ENCODE results near the gene TRPM8.

TRPM8 gene

GRCh38 chr2:234050455-234051135 is 133.4 kb downstream of the TRPM8 start, which contains the start of gene SPP2:
Gene SPP2 (plus strand): TSS chr2:234050702. CDS start chr2:234050787, 85 bp downstream.
- TF ChIP-seq EZH2 (IDR thresholded peaks at IDR 0.05; ENCODE audit: borderline replicate concordance, low read length): no peak
- TF ChIP-seq CTCF (IDR thresholded peaks at IDR 0.05; ENCODE audit: low read length): no peak
- Histone ChIP-seq H3K36me3 (ENCODE audit: insufficient read depth, low read length) (no peaks in the 10 kb centered on the region), H3K4me2 (ENCODE audit: low read length) (no peak within 1 kb of the TSS), H3K79me2 (ENCODE audit: insufficient read depth, low read length) (no peaks in the 10 kb centered on the region), H3F3A (ENCODE audit: insufficient read depth, low read length) (no peaks in the 10 kb centered on the region), H3K27ac (ENCODE audit: low read depth, low read length, poor library complexity, severe bottlenecking) (no peak within 1 kb of the TSS), H3K9me3 (ENCODE audit: low read length) (no peaks in the 10 kb centered on the region), H3K4me3 (ENCODE audit: low read depth, low read length, poor library complexity, severe bottlenecking) (no peak within 1 kb of the TSS), H3K9me2 (ENCODE audit: low read depth, low read length) (no peaks in the 10 kb centered on the region), H3K9ac (ENCODE audit: low read length) (no peak within 1 kb of the TSS), H4K20me1 (ENCODE audit: insufficient read depth, low read length) (no peaks in the 10 kb centered on the region), H3K4me1 (ENCODE audit: insufficient read depth, low read length, severe bottlenecking) (no peaks in the 10 kb centered on the region), H2AFZ (ENCODE audit: low read length) (no peak within 1 kb of the TSS), H3K27me3 (ENCODE audit: insufficient read depth, low read length) (no peaks in the 10 kb centered on the region)

GRCh38 chr2:234051374-234052070 is 134.3 kb downstream of the TRPM8 start:
- no peak overlapping the region for H3K4me2 ChIP-seq (ENCODE audit: low read length)
- no peaks in the 10 kb centered on the region for H3K9me2 ChIP-seq (ENCODE audit: low read depth, low read length)
- no peaks in the 10 kb centered on the region for H3K36me3 ChIP-seq (ENCODE audit: insufficient read depth, low read length)
- H3K27ac ChIP-seq (ENCODE audit: low read depth, low read length, poor library complexity, severe bottlenecking): no peak overlapping the region
- no peak overlapping the region for H3K4me3 ChIP-seq (ENCODE audit: low read depth, low read length, poor library complexity, severe bottlenecking)
- TF ChIP-seq CTCF (IDR thresholded peaks at IDR 0.05; ENCODE audit: low read length): no peak
- no peak for TF ChIP-seq EZH2 (IDR thresholded peaks at IDR 0.05; ENCODE audit: borderline replicate concordance, low read length)
- no peaks in the 10 kb centered on the region for H3K4me1 ChIP-seq (ENCODE audit: insufficient read depth, low read length, severe bottlenecking)
- H4K20me1 ChIP-seq (ENCODE audit: insufficient read depth, low read length): no peaks in the 10 kb centered on the region
- H3K9me3 ChIP-seq (ENCODE audit: low read length): no peaks in the 10 kb centered on the region
- H3K79me2 ChIP-seq (ENCODE audit: insufficient read depth, low read length): no peaks in the 10 kb centered on the region
- no peak overlapping the region for H2AFZ ChIP-seq (ENCODE audit: low read length)
- H3K27me3 ChIP-seq (ENCODE audit: insufficient read depth, low read length): no peaks in the 10 kb centered on the region
- H3F3A ChIP-seq (ENCODE audit: insufficient read depth, low read length): no peaks in the 10 kb centered on the region
- no peak overlapping the region for H3K9ac ChIP-seq (ENCODE audit: low read length)

GRCh38 chr2:234058881-234059280 is 141.7 kb downstream of the TRPM8 start:
- Histone ChIP-seq H3K4me3 (ENCODE audit: low read depth, low read length, poor library complexity, severe bottlenecking) (no peak overlapping the region), H3K9me3 (ENCODE audit: low read length) (no peaks in the 10 kb centered on the region), H3K9ac (ENCODE audit: low read length) (no peak overlapping the region), H3K9me2 (ENCODE audit: low read depth, low read length) (no peaks in the 10 kb centered on the region), H3F3A (ENCODE audit: insufficient read depth, low read length) (no peaks in the 10 kb centered on the region), H3K36me3 (ENCODE audit: insufficient read depth, low read length) (no peaks in the 10 kb centered on the region), H3K4me1 (ENCODE audit: insufficient read depth, low read length, severe bottlenecking) (no peaks in the 10 kb centered on the region), H3K27ac (ENCODE audit: low read depth, low read length, poor library complexity, severe bottlenecking) (no peak overlapping the region), H2AFZ (ENCODE audit: low read length) (no peak overlapping the region), H3K27me3 (ENCODE audit: insufficient read depth, low read length) (no peaks in the 10 kb centered on the region), H4K20me1 (ENCODE audit: insufficient read depth, low read length) (no peaks in the 10 kb centered on the region), H3K79me2 (ENCODE audit: insufficient read depth, low read length) (no peaks in the 10 kb centered on the region), H3K4me2 (ENCODE audit: low read length) (no peak overlapping the region)
- TF ChIP-seq CTCF (IDR thresholded peaks at IDR 0.05; ENCODE audit: low read length): no peak
